Measurements from ENCODE around the gene CYP27C1.
"Not testable (repeated sequence)": the region's sequence is repeated elsewhere in the genome, so short reads cannot be mapped to it uniquely, and the experiment has no call there.

Gene CYP27C1

GRCh38 chr2:127226132-127226519, 6.0 kb upstream of the CYP27C1 start:
- Histone ChIP-seq H3K9me2 (ENCODE audit: low read depth, low read length) (no peaks in the 10 kb centered on the region), H4K20me1 (ENCODE audit: insufficient read depth, low read length) (no peaks in the 10 kb centered on the region), H2AFZ (ENCODE audit: low read length) (no peak overlapping the region), H3K36me3 (ENCODE audit: insufficient read depth, low read length) (no peaks in the 10 kb centered on the region), H3K27me3 (ENCODE audit: insufficient read depth, low read length) (no peaks in the 10 kb centered on the region), H3K4me1 (ENCODE audit: insufficient read depth, low read length, severe bottlenecking) (no peaks in the 10 kb centered on the region), H3K9me3 (ENCODE audit: low read length) (no peaks in the 10 kb centered on the region; the same call in 1 of the 2 replicates), H3K27ac (ENCODE audit: low read depth, low read length, poor library complexity, severe bottlenecking) (no peak overlapping the region), H3K4me3 (ENCODE audit: low read depth, low read length, poor library complexity, severe bottlenecking) (no peak overlapping the region), H3K9ac (ENCODE audit: low read length) (no peak overlapping the region), H3F3A (ENCODE audit: insufficient read depth, low read length) (no peaks in the 10 kb centered on the region), H3K79me2 (ENCODE audit: insufficient read depth, low read length) (no peaks in the 10 kb centered on the region), H3K4me2 (ENCODE audit: low read length) (no peak overlapping the region)
- TF ChIP-seq EZH2 (IDR thresholded peaks at IDR 0.05; ENCODE audit: borderline replicate concordance, low read length) (no peak), CTCF (IDR thresholded peaks at IDR 0.05; ENCODE audit: low read length) (no peak)

- H3K4me2 ChIP-seq (ENCODE audit: low read length) = no peak overlapping the region
- H3K9me3 ChIP-seq (ENCODE audit: low read length) = no peaks in the 10 kb centered on the region; the same call in 1 of the 2 replicates
- no peaks in the 10 kb centered on the region for H3F3A ChIP-seq (ENCODE audit: insufficient read depth, low read length)
- H3K9me2 ChIP-seq (ENCODE audit: low read depth, low read length) = no peaks in the 10 kb centered on the region
- no peaks in the 10 kb centered on the region for H3K79me2 ChIP-seq (ENCODE audit: insufficient read depth, low read length)
- no peaks in the 10 kb centered on the region for H3K27me3 ChIP-seq (ENCODE audit: insufficient read depth, low read length)
- no peak overlapping the region for H2AFZ ChIP-seq (ENCODE audit: low read length)
- no peaks in the 10 kb centered on the region for H3K36me3 ChIP-seq (ENCODE audit: insufficient read depth, low read length)
- no peaks in the 10 kb centered on the region for H4K20me1 ChIP-seq (ENCODE audit: insufficient read depth, low read length)
- H3K4me1 ChIP-seq (ENCODE audit: insufficient read depth, low read length, severe bottlenecking) = no peaks in the 10 kb centered on the region
- no peak overlapping the region for H3K27ac ChIP-seq (ENCODE audit: low read depth, low read length, poor library complexity, severe bottlenecking)
- no peak for TF ChIP-seq EZH2 (IDR thresholded peaks at IDR 0.05; ENCODE audit: borderline replicate concordance, low read length)
- H3K9ac ChIP-seq (ENCODE audit: low read length) = no peak overlapping the region
- no peak overlapping the region for H3K4me3 ChIP-seq (ENCODE audit: low read depth, low read length, poor library complexity, severe bottlenecking)
Observed at GRCh38 chr2:127225186-127225960, 5.3 kb upstream of the CYP27C1 start.

GRCh38 chr2:127224135-127224534, 4.0 kb upstream of the CYP27C1 start:
- not testable (repeated sequence) for H3K4me3 ChIP-seq (ENCODE audit: low read depth, low read length, poor library complexity, severe bottlenecking); H2AFZ ChIP-seq (ENCODE audit: low read length); H3F3A ChIP-seq (ENCODE audit: insufficient read depth, low read length); H3K9ac ChIP-seq (ENCODE audit: low read length); H4K20me1 ChIP-seq (ENCODE audit: insufficient read depth, low read length); H3K36me3 ChIP-seq (ENCODE audit: insufficient read depth, low read length); H3K79me2 ChIP-seq (ENCODE audit: insufficient read depth, low read length); H3K27me3 ChIP-seq (ENCODE audit: insufficient read depth, low read length); H3K4me1 ChIP-seq (ENCODE audit: insufficient read depth, low read length, severe bottlenecking); H3K4me2 ChIP-seq (ENCODE audit: low read length); H3K9me3 ChIP-seq (ENCODE audit: low read length); H3K9me2 ChIP-seq (ENCODE audit: low read depth, low read length); H3K27ac ChIP-seq (ENCODE audit: low read depth, low read length, poor library complexity, severe bottlenecking)

- H3K27ac ChIP-seq (ENCODE audit: low read depth, low read length, poor library complexity, severe bottlenecking) = no peak overlapping the region
- no peak overlapping the region for H3K4me3 ChIP-seq (ENCODE audit: low read depth, low read length, poor library complexity, severe bottlenecking)
- no peaks in the 10 kb centered on the region for H3F3A ChIP-seq (ENCODE audit: insufficient read depth, low read length)
- H3K9me2 ChIP-seq (ENCODE audit: low read depth, low read length) = no peaks in the 10 kb centered on the region
- H3K36me3 ChIP-seq (ENCODE audit: insufficient read depth, low read length) = no peaks in the 10 kb centered on the region; the same call in 1 of the 2 replicates
- no peaks in the 10 kb centered on the region for H3K4me1 ChIP-seq (ENCODE audit: insufficient read depth, low read length, severe bottlenecking)
- H3K4me2 ChIP-seq (ENCODE audit: low read length) = no peak overlapping the region
- no peak overlapping the region for H3K9ac ChIP-seq (ENCODE audit: low read length)
- H3K79me2 ChIP-seq (ENCODE audit: insufficient read depth, low read length) = no peaks in the 10 kb centered on the region
- H3K27me3 ChIP-seq (ENCODE audit: insufficient read depth, low read length) = no peaks in the 10 kb centered on the region; the same call in 1 of the 2 replicates
- no peaks in the 10 kb centered on the region for H3K9me3 ChIP-seq (ENCODE audit: low read length)
- TF ChIP-seq EZH2 (IDR thresholded peaks at IDR 0.05; ENCODE audit: borderline replicate concordance, low read length) = no peak
- TF ChIP-seq CTCF (IDR thresholded peaks at IDR 0.05; ENCODE audit: low read length) = no peak
- H4K20me1 ChIP-seq (ENCODE audit: insufficient read depth, low read length) = no peaks in the 10 kb centered on the region
- no peak overlapping the region for H2AFZ ChIP-seq (ENCODE audit: low read length)
Observed at GRCh38 chr2:127220768-127221527, 849 bp upstream of the CYP27C1 start.

Measured in OCI-LY1 (cell line).